BJ (cell line): ENCODE results near the gene FZD7. TPM values are rescaled to one million over a fixed set of nuclear protein-coding genes. Genes with fewer than 3 reads are reported as not detected.
A peak's percentile ranks its signal among the peaks of the same experiment; 100 is the strongest.

Experiments used
- CTCF ChIA-PET: fragments of 350-600 bp; formaldehyde crosslinking; extraction: SDS; loops from one replicate; lab custom pipeline; 2021; ENCODE audit warnings: antibody characterized with exemption, inconsistent platforms; lab: Yijun Ruan, JAX
- POLR2A ChIA-PET: fragments of 300-600 bp; sonication (Branson Sonifier 250); formaldehyde crosslinking; extraction: SDS; loops from one replicate; lab custom pipeline; 2021; ENCODE audit warnings: antibody characterized with exemption; lab: Charles Lee
- DNase-seq: peaks from one replicate; pipeline ENCODE4 v3.0.0-alpha.2; 2011; ENCODE audit warnings: low read depth
- H3K27me3 ChIP-seq: 2 replicates; pipeline ENCODE4 v1.6.0; 2011; ENCODE audit warnings: low read length; ENCODE audit not compliant: control insufficient read depth, insufficient read depth
- H3K36me3 ChIP-seq: 2 replicates; pipeline ENCODE4 v1.5.1; 2011; ENCODE audit warnings: low read length; ENCODE audit not compliant: control insufficient read depth, insufficient read depth
- H3K4me3 ChIP-seq: 2 replicates; pipeline ENCODE4 v1.5.1; 2011; ENCODE audit warnings: low read depth, mild to moderate bottlenecking, control low read depth, low read length
- CTCF ChIP-seq: IDR thresholded peaks from 2 replicates; pipeline ENCODE4 v1.5.1; 2011; ENCODE audit warnings: low read depth, mild to moderate bottlenecking, control low read depth, inconsistent platforms, low read length, moderate library complexity; ENCODE audit not compliant: insufficient read depth
- polyA plus RNA-seq: library from polyadenylated mRNA; depleted of rRNA; stranded (reverse); fragments of >200 nt; gene quantifications from 2 replicates; pipeline ENCODE4 v1.2.3, GENCODE V29; 2011

FZD7 gene
- polyA plus RNA-seq, 1 experiment: 42.6 TPM

- Histone ChIP-seq H3K4me3 (no peak overlapping the region), H3K27me3 (no peaks in the 10 kb centered on the region), H3K36me3 (no peaks in the 10 kb centered on the region)
- CTCF ChIA-PET: interaction anchor here (0.5 to 1.0 kb wide), 2 partner anchors 155 to 226 kb away, joined by 3 read pairs; no protein-coding TSS in a partner anchor
- no peak for DNase-seq
- POLR2A ChIA-PET: no interaction called here
- no peak for TF ChIP-seq CTCF
Measured at GRCh38 chr2:202023904-202024266, 9.8 kb upstream of the FZD7 start.

GRCh38 chr2:202024871-202025270 is 8.8 kb upstream of the FZD7 start:
- Histone ChIP-seq H3K27me3 (no peaks in the 10 kb centered on the region), H3K36me3 (no peaks in the 10 kb centered on the region), H3K4me3 (no peak overlapping the region)
- no peak for DNase-seq
- ChIA-PET CTCF (interaction anchor here (2.0 kb wide), 1 partner anchor 11 kb away, joined by 5 read pairs; no protein-coding TSS in a partner anchor), POLR2A (no interaction called here)
- TF ChIP-seq CTCF: no peak

- Histone ChIP-seq H3K27me3 (no peaks in the 10 kb centered on the region), H3K4me3 (no peak overlapping the region), H3K36me3 (no peaks in the 10 kb centered on the region)
- ChIA-PET CTCF (interaction anchor here (1.2 to 2.0 kb wide), 2 partner anchors 12 to 153 kb away, joined by 4 to 5 read pairs; no protein-coding TSS in a partner anchor), POLR2A (no interaction called here)
- no peak for TF ChIP-seq CTCF
- no peak for DNase-seq
Measured at GRCh38 chr2:202025816-202026215, 7.8 kb upstream of the FZD7 start.

- TF ChIP-seq CTCF: no peak
- DNase-seq: no peak
- Histone ChIP-seq H3K36me3 (no peaks in the 10 kb centered on the region), H3K27me3 (no peaks in the 10 kb centered on the region), H3K4me3 (no peak overlapping the region)
- ChIA-PET CTCF (interaction anchor here (1.2 kb wide), 1 partner anchor 152 kb away, joined by 4 read pairs; no protein-coding TSS in a partner anchor), POLR2A (no interaction called here)
Measured at GRCh38 chr2:202026507-202026906, 7.1 kb upstream of the FZD7 start.

- POLR2A ChIA-PET: no interaction called here
- no peak overlapping the region for H3K4me3 ChIP-seq
- no peak for TF ChIP-seq CTCF
- peak; percentile 67 for DNase-seq
- CTCF ChIA-PET: interaction anchor here (1.1 to 2.1 kb wide), 4 partner anchors 12 to 170 kb away, joined by 3 to 7 read pairs (median 4); no protein-coding TSS in a partner anchor
- H3K36me3 ChIP-seq: peaks cover 9% of the 10 kb centered on the region
- no peaks in the 10 kb centered on the region for H3K27me3 ChIP-seq
Measured at GRCh38 chr2:202030691-202031090, 3.0 kb upstream of the FZD7 start.
